A673 (cell line): ENCODE data around the gene UBP1. TPM values are rescaled to one million over a fixed set of nuclear protein-coding genes. Genes with fewer than 3 reads are reported as not detected.

Source experiments
- BruUV-seq: library from RNA; stranded (reverse); fragments of 400-500 nt; replicated peaks from 2 replicates; lab custom pipeline; 2021; lab: Mats Ljungman, UMichigan
- CTCF ChIA-PET: fragments of 300-600 bp; sonication (Branson Sonifier 250); formaldehyde crosslinking; loops from one replicate; lab custom pipeline; 2022; ENCODE audit warnings: antibody characterized with exemption; lab: Charles Lee
- POLR2A ChIA-PET: fragments of 300-600 bp; sonication (Branson Sonifier 250); formaldehyde crosslinking; loops from one replicate; lab custom pipeline; 2022; ENCODE audit warnings: antibody characterized with exemption; ENCODE audit not compliant: low non-redundant PET; lab: Charles Lee
- DNase-seq: peaks from one replicate; pipeline ENCODE4 v3.0.0-alpha.2; 2015; ENCODE audit warnings: low spot score
- H3K27ac ChIP-seq: fragments of 200-600 bp; sonication (generic); 2 replicates; pipeline ENCODE4 v1.5.1; 2016; ENCODE audit warnings: mixed run types, low read depth, mild to moderate bottlenecking, mixed read lengths, antibody characterized with exemption, low read length; ENCODE audit not compliant: poor library complexity, severe bottlenecking
- H3K27me3 ChIP-seq: fragments of 200-600 bp; sonication (generic); replicated peaks from 2 replicates; pipeline ENCODE4 v1.6.1; 2017; ENCODE audit warnings: mixed run types, low read depth, mild to moderate bottlenecking, mixed read lengths, antibody characterized with exemption, low read length; ENCODE audit not compliant: insufficient read depth, poor library complexity
- H3K36me3 ChIP-seq: fragments of 200-600 bp; sonication (generic); 2 replicates; pipeline ENCODE4 v1.6.1; 2016; ENCODE audit warnings: mixed run types, mild to moderate bottlenecking, mixed read lengths, antibody characterized with exemption, low read length; ENCODE audit not compliant: insufficient read depth, poor library complexity, severe bottlenecking
- H3K4me1 ChIP-seq: fragments of 200-600 bp; sonication (generic); 2 replicates; pipeline ENCODE4 v1.6.1; 2017; ENCODE audit warnings: mixed run types, mild to moderate bottlenecking, mixed read lengths, antibody characterized with exemption, low read length; ENCODE audit not compliant: insufficient read depth, poor library complexity, severe bottlenecking
- H3K4me3 ChIP-seq: fragments of 200-600 bp; sonication (generic); 2 replicates; pipeline ENCODE4 v1.5.1; 2016; ENCODE audit warnings: low read depth, mixed run types, mild to moderate bottlenecking, mixed read lengths, low read length; ENCODE audit not compliant: poor library complexity, severe bottlenecking
- H3K9me3 ChIP-seq: fragments of 200-600 bp; sonication (generic); 2 replicates; pipeline ENCODE4 v1.6.1; 2016; ENCODE audit warnings: mixed run types, low read depth, mild to moderate bottlenecking, mixed read lengths, antibody characterized with exemption, low read length; ENCODE audit not compliant: poor library complexity, severe bottlenecking
- EZH2 ChIP-seq: fragments of 200-600 bp; sonication (generic); IDR thresholded peaks from 2 replicates; pipeline ENCODE4 v1.6.1; 2017; ENCODE audit warnings: borderline replicate concordance, low read depth, mild to moderate bottlenecking, mixed read lengths, antibody characterized with exemption, low read length; ENCODE audit not compliant: poor library complexity, severe bottlenecking
- intact Hi-C: fragments of 100-400 bp; cut with micrococcal nuclease; formaldehyde crosslinking; loops from one replicate; pipeline ENCODE4 v1.10.0; 2022; ENCODE audit not compliant: unreplicated experiment
- total RNA-seq: library from RNA; stranded (reverse); gene quantifications from 2 replicates; pipeline ENCODE4 v1.2.3, GENCODE V29; 2021
- TF ChIP-seq, protein P1 (sequence below): fragments of 300-800, 200-600 bp; sonication (generic); conservative IDR thresholded peaks from 2 replicates; pipeline ENCODE4 v1.5.1; 2017; ENCODE audit warnings: low read depth, mild to moderate bottlenecking, antibody characterized with exemption, low read length, moderate library complexity, mixed read lengths

UBP1 gene
- total RNA-seq, 1 experiment from 2014 or later = 59.4 TPM

DNA sequence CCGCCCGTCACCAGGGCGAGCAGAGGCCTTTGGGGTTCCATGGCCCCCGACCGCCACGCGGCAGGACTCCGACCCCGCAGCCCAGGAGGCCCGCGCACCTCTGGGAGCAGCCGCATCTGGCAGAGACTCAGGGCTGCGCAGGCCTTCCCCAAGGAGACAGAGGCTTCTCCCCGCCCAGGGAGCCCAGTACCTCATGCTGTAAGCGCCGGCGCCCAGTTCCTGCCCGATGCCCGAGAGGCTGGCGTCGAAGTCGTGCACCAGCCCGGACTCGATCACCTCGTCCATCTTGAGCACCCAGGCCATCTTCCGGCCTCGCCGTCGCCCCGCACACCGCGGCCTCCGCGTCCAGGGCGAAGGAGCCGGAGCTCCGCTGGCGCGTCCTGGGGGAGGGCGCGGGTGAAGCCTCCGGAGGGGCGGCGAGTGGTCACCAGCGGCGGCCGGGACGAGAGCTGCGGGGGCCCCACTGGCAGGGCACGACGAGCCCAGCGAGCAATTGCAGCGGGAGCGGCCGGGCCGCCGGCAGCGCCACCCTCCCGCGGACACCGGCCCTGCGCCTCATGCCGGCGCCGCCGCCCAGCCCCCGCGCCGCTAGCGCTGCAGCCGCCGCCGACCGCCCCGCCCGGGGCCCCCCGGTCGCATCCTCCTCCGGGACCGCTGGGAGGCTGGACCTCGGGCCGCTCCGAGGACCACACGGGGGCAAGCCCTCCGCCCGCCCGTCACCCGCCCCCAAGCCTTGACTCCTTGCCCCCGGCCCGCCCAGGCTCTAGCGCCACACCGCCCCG lies 468 bp downstream of the UBP1 start:
- peaks cover 20% of the 10 kb centered on the region for H3K4me1 ChIP-seq
- CTCF ChIA-PET = interaction anchor here (1.3 kb wide), 1 partner anchor 347 kb away, joined by 3 read pairs; no protein-coding TSS in a partner anchor
- no peaks in the 10 kb centered on the region for H3K36me3 ChIP-seq
- peak; percentile 61 for DNase-seq
- BruUV-seq = no TSS peak
- no peak for TF ChIP-seq EZH2
- TF ChIP-seq, protein P1, sequence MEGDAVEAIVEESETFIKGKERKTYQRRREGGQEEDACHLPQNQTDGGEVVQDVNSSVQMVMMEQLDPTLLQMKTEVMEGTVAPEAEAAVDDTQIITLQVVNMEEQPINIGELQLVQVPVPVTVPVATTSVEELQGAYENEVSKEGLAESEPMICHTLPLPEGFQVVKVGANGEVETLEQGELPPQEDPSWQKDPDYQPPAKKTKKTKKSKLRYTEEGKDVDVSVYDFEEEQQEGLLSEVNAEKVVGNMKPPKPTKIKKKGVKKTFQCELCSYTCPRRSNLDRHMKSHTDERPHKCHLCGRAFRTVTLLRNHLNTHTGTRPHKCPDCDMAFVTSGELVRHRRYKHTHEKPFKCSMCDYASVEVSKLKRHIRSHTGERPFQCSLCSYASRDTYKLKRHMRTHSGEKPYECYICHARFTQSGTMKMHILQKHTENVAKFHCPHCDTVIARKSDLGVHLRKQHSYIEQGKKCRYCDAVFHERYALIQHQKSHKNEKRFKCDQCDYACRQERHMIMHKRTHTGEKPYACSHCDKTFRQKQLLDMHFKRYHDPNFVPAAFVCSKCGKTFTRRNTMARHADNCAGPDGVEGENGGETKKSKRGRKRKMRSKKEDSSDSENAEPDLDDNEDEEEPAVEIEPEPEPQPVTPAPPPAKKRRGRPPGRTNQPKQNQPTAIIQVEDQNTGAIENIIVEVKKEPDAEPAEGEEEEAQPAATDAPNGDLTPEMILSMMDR = no peak
- no peaks in the 10 kb centered on the region for H3K27me3 ChIP-seq
- H3K4me3 ChIP-seq = peak overlapping the region; percentile 63
- intact Hi-C loops = no loop called here
- peak overlapping the region; percentile 93 for H3K27ac ChIP-seq
- H3K9me3 ChIP-seq = no peaks in the 10 kb centered on the region
- POLR2A ChIA-PET = interaction anchor here (0.7 kb wide), 2 partner anchors 25 to 334 kb away, joined by 3 read pairs; no protein-coding TSS in a partner anchor

DNA sequence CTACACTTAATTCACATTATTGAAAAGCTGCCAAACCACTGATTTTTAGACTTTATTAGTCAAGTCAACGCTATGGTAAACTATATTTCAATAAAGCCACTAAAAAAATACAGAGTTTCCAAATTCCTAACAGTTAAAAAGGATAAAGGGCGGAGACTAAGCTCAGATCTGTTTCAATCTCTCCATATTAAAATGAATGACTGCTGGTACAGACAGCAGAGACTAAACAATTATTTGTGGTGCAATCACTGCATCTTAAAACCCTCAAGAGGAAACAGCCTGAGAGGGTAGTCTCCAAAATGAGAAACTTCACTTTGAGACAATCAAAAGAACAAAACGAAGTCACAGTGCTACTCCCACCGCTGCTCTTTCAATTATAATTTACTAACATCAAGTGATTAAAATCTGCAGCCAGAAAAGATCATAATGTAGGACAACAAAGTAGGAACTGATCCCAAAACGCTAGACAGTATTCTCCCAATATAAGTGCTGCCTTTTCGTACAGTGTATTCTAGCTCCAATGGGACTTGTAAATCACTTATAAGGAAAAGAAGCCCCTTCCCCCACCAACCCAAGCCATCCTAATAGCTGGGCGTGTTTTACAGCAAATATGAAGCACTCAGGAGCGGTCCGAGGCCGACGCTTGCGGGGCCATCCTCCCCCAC lies 1.2 kb downstream of the UBP1 start:
- CTCF ChIA-PET = interaction anchor here (1.3 kb wide), 1 partner anchor 348 kb away, joined by 3 read pairs; no protein-coding TSS in a partner anchor
- Histone ChIP-seq H3K36me3 (no peaks in the 10 kb centered on the region), H3K27ac (peak overlapping the region; percentile 93), H3K4me3 (peak overlapping the region; percentile 63), H3K27me3 (no peaks in the 10 kb centered on the region), H3K4me1 (peaks cover 20% of the 10 kb centered on the region), H3K9me3 (no peaks in the 10 kb centered on the region)
- no peak for TF ChIP-seq EZH2
- TF ChIP-seq, protein P1 = no peak
- BruUV-seq = TSS peak; percentile 29
- intact Hi-C loops = no loop called here
- peak; percentile 64 for DNase-seq
- POLR2A ChIA-PET = no interaction called here

DNA sequence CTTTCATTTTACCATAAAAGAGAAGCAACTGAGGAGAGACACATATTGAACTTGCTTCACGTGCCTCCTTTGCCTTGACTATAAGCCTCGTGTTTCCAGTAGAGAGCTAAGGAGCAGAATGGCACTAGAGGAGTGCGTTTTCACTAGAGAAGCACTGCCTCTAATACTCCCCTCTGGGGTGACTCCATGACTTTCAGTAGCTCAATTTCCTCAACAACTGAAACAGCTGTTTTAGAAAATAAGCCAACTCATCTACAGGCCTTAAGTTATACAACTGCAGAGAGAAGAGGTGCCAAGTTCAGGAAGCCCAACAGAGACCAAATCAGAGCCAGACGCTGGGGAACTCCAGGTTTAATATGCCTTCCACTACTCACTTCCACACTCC lies 1.9 kb downstream of the UBP1 start:
- ChIA-PET CTCF (no interaction called here), POLR2A (no interaction called here)
- H3K36me3 ChIP-seq = no peaks in the 10 kb centered on the region
- TF ChIP-seq EZH2 = no peak
- TF ChIP-seq, protein P1 = no peak
- peak overlapping the region; percentile 93 for H3K27ac ChIP-seq
- H3K4me3 ChIP-seq = peak overlapping the region; percentile 63
- no peaks in the 10 kb centered on the region for H3K9me3 ChIP-seq
- no TSS peak for BruUV-seq
- H3K4me1 ChIP-seq = peaks cover 20% of the 10 kb centered on the region
- DNase-seq = peak; percentile 47
- intact Hi-C loops = no loop called here
- no peaks in the 10 kb centered on the region for H3K27me3 ChIP-seq
